Measurements from ENCODE around the gene SP3. TPM values are rescaled to one million over a fixed set of nuclear protein-coding genes. Genes with fewer than 3 reads are reported as not detected.

The SP3 gene
- total RNA-seq, 2 donors from 2014 or later, result 145 to 166 TPM

DNA sequence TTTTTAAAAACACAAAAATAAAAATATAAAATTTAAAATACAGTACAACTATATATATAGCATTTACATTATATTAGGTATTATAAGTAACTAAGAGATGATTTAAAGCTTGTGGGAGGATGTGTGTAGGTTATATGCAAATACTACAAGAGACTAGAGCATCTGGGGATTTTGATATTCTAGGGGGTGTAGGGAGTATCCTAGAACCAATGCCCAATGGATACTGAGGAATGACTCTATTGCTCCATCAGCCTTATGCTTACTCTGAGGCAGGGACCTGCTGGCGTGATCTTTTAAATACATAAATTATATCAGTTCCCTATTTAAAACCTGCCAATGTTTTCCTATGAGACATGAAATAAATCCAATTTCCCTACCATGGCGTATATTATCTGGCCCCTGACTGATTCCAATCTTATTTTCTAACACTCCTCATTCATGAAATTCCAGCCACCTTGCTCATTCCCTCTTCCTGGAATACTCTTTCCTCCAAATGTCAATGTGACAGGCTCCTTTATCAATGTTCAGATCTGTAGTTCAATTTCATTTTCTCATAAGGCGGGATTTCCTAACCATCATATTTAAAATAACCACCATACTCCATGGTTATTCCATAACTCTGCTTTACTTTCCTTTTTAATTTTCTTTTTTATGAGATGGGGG is 22.2 kb downstream of the SP3 start:
- intact Hi-C loops (cut with DNase I), result no loop called here
- TF ChIP-seq, protein P1, sequence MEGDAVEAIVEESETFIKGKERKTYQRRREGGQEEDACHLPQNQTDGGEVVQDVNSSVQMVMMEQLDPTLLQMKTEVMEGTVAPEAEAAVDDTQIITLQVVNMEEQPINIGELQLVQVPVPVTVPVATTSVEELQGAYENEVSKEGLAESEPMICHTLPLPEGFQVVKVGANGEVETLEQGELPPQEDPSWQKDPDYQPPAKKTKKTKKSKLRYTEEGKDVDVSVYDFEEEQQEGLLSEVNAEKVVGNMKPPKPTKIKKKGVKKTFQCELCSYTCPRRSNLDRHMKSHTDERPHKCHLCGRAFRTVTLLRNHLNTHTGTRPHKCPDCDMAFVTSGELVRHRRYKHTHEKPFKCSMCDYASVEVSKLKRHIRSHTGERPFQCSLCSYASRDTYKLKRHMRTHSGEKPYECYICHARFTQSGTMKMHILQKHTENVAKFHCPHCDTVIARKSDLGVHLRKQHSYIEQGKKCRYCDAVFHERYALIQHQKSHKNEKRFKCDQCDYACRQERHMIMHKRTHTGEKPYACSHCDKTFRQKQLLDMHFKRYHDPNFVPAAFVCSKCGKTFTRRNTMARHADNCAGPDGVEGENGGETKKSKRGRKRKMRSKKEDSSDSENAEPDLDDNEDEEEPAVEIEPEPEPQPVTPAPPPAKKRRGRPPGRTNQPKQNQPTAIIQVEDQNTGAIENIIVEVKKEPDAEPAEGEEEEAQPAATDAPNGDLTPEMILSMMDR (IDR thresholded peaks at IDR 0.05), result no peak
- TF ChIP-seq POLR2AphosphoS5 (IDR thresholded peaks at IDR 0.05), result no peak
- Histone ChIP-seq H3K4me3 (no peak overlapping the region), H3K27ac (no peak overlapping the region), H3K4me1 (replicated peaks) (no peaks in the 10 kb centered on the region), H3K36me3 (no peaks in the 10 kb centered on the region), H3K9me3 (no peaks in the 10 kb centered on the region), H3K27me3 (replicated peaks; ENCODE audit: insufficient read depth) (no peaks in the 10 kb centered on the region)
- WGBS, result 95% methylated on average over 3 of the region's 3 CpGs
- DNase-seq (ENCODE audit: low spot score), result no peak

DNA sequence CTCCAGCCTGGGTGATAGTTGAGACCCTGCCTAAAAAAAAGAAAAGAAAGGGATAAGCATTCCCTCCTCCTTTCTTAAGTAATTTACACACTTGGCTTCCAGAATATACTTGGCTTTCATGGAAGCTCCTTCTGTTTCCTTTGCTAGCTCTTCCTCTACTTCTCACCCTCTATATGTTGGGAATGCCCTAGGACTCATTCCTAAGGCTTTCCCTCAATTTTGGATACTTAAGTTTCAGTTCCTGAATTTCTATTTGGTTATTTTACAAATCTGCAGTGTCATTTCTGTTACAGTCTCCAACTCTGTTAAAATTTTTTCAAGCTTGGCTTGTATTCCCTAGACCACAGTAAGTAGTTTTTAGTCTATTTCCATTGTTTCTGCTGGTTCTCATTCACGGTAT is 23.6 kb downstream of the SP3 start:
- intact Hi-C loops (cut with DNase I), result no loop called here
- no peak for TF ChIP-seq POLR2A (IDR thresholded peaks at IDR 0.05)
- TF ChIP-seq, protein P1 (IDR thresholded peaks at IDR 0.05), result no peak
- no peak for TF ChIP-seq POLR2AphosphoS5 (IDR thresholded peaks at IDR 0.05)
- H3K9me3 ChIP-seq, result no peaks in the 10 kb centered on the region
- H3K4me1 ChIP-seq (replicated peaks), result no peaks in the 10 kb centered on the region
- H3K4me3 ChIP-seq, result no peak overlapping the region
- no peaks in the 10 kb centered on the region for H3K36me3 ChIP-seq
- H3K27ac ChIP-seq, result no peak overlapping the region
- H3K27me3 ChIP-seq (replicated peaks; ENCODE audit: insufficient read depth), result no peaks in the 10 kb centered on the region
- WGBS, result 80% methylated on average over 1 of the region's 1 CpG
- DNase-seq (ENCODE audit: low spot score), result no peak

DNA sequence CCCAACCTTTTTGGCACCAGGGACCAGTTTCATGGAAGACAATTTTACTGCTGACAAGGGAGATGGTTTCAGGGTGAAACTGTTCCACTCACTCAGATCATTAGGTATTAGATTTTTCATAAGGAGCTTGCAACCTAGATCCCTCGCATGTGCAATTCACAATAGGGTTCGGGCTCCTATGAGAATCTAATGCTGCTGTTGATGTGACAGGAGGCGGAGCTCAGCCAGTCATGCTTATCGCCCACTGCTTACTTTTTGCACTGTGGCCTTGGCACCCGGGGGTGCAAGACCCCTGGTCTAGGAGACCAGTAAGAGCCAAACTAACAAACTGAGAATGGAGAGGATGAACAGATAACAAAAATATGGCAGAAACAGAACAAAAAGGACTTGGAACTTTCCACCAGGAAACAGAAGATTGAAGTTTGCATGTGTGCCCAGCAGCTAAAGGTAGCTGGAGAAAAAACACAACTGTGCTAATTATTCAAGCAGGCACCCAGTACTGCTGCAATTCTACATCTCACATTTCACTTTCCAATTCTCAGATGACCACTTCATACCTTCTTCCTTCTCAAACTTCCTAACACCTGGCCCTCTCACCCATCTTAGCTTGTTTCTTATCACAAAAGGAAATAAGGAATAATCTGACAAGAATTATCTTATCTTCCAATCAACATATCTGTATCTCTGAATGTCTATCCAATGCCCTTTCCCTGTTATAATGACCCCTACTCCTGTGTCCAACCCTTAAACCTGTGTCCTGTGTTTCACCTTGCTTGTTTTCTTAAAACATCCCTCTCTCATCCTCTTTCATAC is 24.8 kb downstream of the SP3 start:
- WGBS, result 96% methylated on average over 5 of the region's 5 CpGs
- Histone ChIP-seq H3K9me3 (no peaks in the 10 kb centered on the region), H3K27me3 (replicated peaks; ENCODE audit: insufficient read depth) (no peaks in the 10 kb centered on the region), H3K4me1 (replicated peaks) (no peaks in the 10 kb centered on the region), H3K27ac (no peak overlapping the region), H3K4me3 (no peak overlapping the region), H3K36me3 (no peaks in the 10 kb centered on the region)
- DNase-seq (ENCODE audit: low spot score), result no peak
- no peak for TF ChIP-seq POLR2AphosphoS5 (IDR thresholded peaks at IDR 0.05)
- TF ChIP-seq POLR2A (IDR thresholded peaks at IDR 0.05), result no peak
- intact Hi-C loops (cut with DNase I), result no loop called here

DNA sequence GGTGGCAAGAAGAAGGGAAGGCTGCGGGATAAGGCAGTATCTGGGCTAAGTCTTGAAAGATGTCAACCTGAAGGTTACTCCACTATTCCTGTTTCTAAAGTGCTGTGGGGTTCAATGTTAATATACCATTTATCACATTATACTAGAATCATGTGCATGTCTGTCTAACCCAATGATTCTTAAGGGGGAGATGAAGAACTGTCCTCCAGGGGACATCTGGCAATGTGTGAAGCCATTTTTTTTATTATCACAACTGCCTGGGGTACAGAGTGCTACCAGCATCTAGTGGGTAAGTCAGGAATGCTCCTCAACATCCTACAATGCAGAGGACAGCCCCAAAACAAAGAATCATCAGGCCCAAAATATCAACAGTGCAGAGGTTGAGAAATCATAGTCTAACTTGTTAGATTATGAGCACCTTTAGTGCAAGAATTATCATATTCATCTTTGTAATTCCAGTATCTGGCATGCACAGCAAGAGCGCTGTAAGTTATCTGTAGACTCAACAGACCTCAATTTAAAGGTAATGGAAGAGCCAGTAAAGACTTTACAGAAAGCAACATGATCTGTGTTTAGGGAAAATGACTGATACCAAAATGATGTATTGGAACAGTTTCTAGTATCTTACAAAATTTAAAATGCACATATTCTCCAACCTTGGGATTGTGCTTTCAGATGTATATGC is 26.3 kb downstream of the SP3 start:
- no peak for DNase-seq (ENCODE audit: low spot score)
- no peak for TF ChIP-seq POLR2A (IDR thresholded peaks at IDR 0.05)
- TF ChIP-seq POLR2AphosphoS5 (IDR thresholded peaks at IDR 0.05), result no peak
- TF ChIP-seq, protein P1 (IDR thresholded peaks at IDR 0.05), result no peak
- H3K36me3 ChIP-seq, result no peaks in the 10 kb centered on the region
- no peaks in the 10 kb centered on the region for H3K27me3 ChIP-seq (replicated peaks; ENCODE audit: insufficient read depth)
- no peak overlapping the region for H3K4me3 ChIP-seq
- no peaks in the 10 kb centered on the region for H3K4me1 ChIP-seq (replicated peaks)
- WGBS, result 99% methylated on average over 2 of the region's 2 CpGs
- H3K9me3 ChIP-seq, result no peaks in the 10 kb centered on the region
- intact Hi-C loops (cut with DNase I), result no loop called here
- no peak overlapping the region for H3K27ac ChIP-seq

DNA sequence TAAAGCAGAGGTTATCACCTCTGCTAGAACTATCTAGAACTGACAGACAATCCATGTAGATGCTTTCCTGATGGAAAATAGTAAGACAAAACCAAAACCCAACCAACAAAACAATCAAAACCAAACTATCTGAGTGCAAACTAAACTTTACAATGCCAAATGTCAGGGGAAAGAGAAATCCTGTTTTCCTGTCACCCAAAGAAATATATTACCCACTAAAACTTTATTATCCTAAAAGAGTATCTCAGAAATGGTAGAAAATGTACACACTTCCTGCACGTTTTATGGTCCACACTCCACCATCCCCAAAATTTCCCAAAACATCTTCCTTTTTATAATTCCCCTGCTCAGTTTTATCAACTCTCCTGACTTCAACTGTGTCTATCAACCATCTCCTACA is 29.9 kb downstream of the SP3 start:
- TF ChIP-seq POLR2AphosphoS5 (IDR thresholded peaks at IDR 0.05), result no peak
- no peaks in the 10 kb centered on the region for H3K27me3 ChIP-seq (replicated peaks; ENCODE audit: insufficient read depth)
- H3K4me3 ChIP-seq, result no peak overlapping the region
- no peak for DNase-seq (ENCODE audit: low spot score)
- intact Hi-C loops (cut with DNase I), result no loop called here
- no peaks in the 10 kb centered on the region for H3K36me3 ChIP-seq
- H3K9me3 ChIP-seq, result no peaks in the 10 kb centered on the region
- no peaks in the 10 kb centered on the region for H3K4me1 ChIP-seq (replicated peaks)
- H3K27ac ChIP-seq, result no peak overlapping the region
- WGBS, result 33% methylated on average over 1 of the region's 1 CpG

All from prostate gland (tissue), 2 donors.